ENCODE data around the gene PRPF38B. TPM values are rescaled to one million over a fixed set of nuclear protein-coding genes. Genes with fewer than 3 reads are reported as not detected.

PRPF38B gene
- total and polyA plus RNA-seq, 10 of the 15 experiments (the other 5 are each of a cell fraction or from before 2014, with no cell fraction given), result 32.9 to 79.2 (median 47.8) TPM

DNA sequence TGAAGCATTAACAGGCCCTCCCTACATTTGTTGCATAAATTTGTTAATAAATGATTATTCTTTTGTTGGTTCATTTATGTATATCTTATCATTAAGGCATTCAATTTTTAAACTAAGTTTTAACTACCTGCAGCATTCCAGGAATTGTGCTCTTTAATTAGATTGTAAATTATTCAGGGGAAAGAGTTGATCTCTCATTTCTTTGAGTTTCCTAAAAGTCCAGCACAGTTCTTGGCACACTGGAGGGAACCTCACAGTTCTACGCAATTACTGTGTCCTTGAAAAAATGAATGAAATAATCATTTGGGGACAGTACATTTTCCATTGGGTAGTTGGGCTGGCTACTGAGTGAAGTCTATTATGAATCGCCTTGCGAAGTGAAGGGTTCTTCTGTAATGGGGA lies 53.9 kb downstream of the PRPF38B start:
- DNase-seq (ENCODE audit: low read depth, low spot score), result no peak
- BruUV-seq (replicated peaks), result no TSS peak
- ChIA-PET SMC1A (ENCODE audit: uncharacterized antibody, unreplicated experiment) (interaction anchor here (0.6 kb wide), 1 partner anchor 133 kb away, joined by 3 read pairs; no protein-coding TSS in a partner anchor), POLR2A (interaction anchor here (0.6 kb wide), 1 partner anchor 264 kb away, joined by 3 read pairs; no protein-coding TSS in a partner anchor), RAD21 (ENCODE audit: unreplicated experiment) (no interaction called here), CTCF (interaction anchor here (0.8 kb wide), 2 partner anchors 9 to 11 kb away, joined by 3 to 4 read pairs; no protein-coding TSS in a partner anchor)
- WGBS (ENCODE audit: insufficient coverage, insufficient replicate concordance, low lambda C conversion rate, missing lambda C conversion rate), result 32% methylated on average over 3 of the region's 3 CpGs
- H3K9me3 ChIP-seq (replicated peaks; ENCODE audit: control insufficient read depth, insufficient read depth, low read length), result no peaks in the 10 kb centered on the region
- H3K79me2 ChIP-seq (ENCODE audit: control insufficient read depth, insufficient read depth, low read length), result peaks cover 11% of the 10 kb centered on the region
- no peaks in the 10 kb centered on the region for H3K36me3 ChIP-seq (ENCODE audit: control insufficient read depth in 2 of 2, insufficient read depth in 2 of 2, low read length in 1 of 2)
- no peak for ATAC-seq
- no peak overlapping the region for H3K27ac ChIP-seq (ENCODE audit: control insufficient read depth, insufficient read depth)
- H2AFZ ChIP-seq (ENCODE audit: control insufficient read depth, low read depth, low read length), result peak overlapping the region; percentile 85
- H3K9ac ChIP-seq (ENCODE audit: control insufficient read depth, insufficient read depth, low read length), result no peak overlapping the region
- H3K4me2 ChIP-seq (ENCODE audit: control insufficient read depth, insufficient read depth), result no peak overlapping the region
- intact Hi-C loops (cut with micrococcal nuclease; ENCODE audit: unreplicated experiment) (loop anchor here (2.0 kb wide), 1 partner anchor 53 kb away; the partner anchor contains the start of gene PRPF38B), in situ Hi-C loops (cut with MboI) (no loop called here)
- no peak for TF ChIP-seq TBL1XR1 (IDR thresholded peaks at IDR 0.05; ENCODE audit: low read depth, low read length)
- TF ChIP-seq, protein P1, sequence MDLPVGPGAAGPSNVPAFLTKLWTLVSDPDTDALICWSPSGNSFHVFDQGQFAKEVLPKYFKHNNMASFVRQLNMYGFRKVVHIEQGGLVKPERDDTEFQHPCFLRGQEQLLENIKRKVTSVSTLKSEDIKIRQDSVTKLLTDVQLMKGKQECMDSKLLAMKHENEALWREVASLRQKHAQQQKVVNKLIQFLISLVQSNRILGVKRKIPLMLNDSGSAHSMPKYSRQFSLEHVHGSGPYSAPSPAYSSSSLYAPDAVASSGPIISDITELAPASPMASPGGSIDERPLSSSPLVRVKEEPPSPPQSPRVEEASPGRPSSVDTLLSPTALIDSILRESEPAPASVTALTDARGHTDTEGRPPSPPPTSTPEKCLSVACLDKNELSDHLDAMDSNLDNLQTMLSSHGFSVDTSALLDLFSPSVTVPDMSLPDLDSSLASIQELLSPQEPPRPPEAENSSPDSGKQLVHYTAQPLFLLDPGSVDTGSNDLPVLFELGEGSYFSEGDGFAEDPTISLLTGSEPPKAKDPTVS (IDR thresholded peaks at IDR 0.05; ENCODE audit: low read depth, low read length), result no peak
- TF ChIP-seq SIN3A (IDR thresholded peaks at IDR 0.05; ENCODE audit: low read depth, low read length), result 0 out of 2 replicates have a peak, but pooled peaks have one; percentile 18
- 0 out of 2 replicates have a peak, but pooled peaks have one; percentile 35 for TF ChIP-seq ZNF217 (IDR thresholded peaks at IDR 0.05)
- TF ChIP-seq, protein P2, sequence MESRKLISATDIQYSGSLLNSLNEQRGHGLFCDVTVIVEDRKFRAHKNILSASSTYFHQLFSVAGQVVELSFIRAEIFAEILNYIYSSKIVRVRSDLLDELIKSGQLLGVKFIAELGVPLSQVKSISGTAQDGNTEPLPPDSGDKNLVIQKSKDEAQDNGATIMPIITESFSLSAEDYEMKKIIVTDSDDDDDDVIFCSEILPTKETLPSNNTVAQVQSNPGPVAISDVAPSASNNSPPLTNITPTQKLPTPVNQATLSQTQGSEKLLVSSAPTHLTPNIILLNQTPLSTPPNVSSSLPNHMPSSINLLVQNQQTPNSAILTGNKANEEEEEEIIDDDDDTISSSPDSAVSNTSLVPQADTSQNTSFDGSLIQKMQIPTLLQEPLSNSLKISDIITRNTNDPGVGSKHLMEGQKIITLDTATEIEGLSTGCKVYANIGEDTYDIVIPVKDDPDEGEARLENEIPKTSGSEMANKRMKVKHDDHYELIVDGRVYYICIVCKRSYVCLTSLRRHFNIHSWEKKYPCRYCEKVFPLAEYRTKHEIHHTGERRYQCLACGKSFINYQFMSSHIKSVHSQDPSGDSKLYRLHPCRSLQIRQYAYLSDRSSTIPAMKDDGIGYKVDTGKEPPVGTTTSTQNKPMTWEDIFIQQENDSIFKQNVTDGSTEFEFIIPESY (IDR thresholded peaks at IDR 0.05), result 0 out of 2 replicates have a peak, but pooled peaks have one; percentile 33
- TF ChIP-seq, protein P3, sequence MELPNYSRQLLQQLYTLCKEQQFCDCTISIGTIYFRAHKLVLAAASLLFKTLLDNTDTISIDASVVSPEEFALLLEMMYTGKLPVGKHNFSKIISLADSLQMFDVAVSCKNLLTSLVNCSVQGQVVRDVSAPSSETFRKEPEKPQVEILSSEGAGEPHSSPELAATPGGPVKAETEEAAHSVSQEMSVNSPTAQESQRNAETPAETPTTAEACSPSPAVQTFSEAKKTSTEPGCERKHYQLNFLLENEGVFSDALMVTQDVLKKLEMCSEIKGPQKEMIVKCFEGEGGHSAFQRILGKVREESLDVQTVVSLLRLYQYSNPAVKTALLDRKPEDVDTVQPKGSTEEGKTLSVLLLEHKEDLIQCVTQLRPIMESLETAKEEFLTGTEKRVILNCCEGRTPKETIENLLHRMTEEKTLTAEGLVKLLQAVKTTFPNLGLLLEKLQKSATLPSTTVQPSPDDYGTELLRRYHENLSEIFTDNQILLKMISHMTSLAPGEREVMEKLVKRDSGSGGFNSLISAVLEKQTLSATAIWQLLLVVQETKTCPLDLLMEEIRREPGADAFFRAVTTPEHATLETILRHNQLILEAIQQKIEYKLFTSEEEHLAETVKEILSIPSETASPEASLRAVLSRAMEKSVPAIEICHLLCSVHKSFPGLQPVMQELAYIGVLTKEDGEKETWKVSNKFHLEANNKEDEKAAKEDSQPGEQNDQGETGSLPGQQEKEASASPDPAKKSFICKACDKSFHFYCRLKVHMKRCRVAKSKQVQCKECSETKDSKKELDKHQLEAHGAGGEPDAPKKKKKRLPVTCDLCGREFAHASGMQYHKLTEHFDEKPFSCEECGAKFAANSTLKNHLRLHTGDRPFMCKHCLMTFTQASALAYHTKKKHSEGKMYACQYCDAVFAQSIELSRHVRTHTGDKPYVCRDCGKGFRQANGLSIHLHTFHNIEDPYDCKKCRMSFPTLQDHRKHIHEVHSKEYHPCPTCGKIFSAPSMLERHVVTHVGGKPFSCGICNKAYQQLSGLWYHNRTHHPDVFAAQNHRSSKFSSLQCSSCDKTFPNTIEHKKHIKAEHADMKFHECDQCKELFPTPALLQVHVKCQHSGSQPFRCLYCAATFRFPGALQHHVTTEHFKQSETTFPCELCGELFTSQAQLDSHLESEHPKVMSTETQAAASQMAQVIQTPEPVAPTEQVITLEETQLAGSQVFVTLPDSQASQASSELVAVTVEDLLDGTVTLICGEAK (IDR thresholded peaks at IDR 0.05; ENCODE audit: borderline replicate concordance), result peak; percentile 30; the same call in 1 of the 2 replicates
- H4K20me1 ChIP-seq (ENCODE audit: control insufficient read depth, insufficient read depth), result no peaks in the 10 kb centered on the region
- H3K4me1 ChIP-seq (ENCODE audit: control insufficient read depth, insufficient read depth, low read length), result no peaks in the 10 kb centered on the region
- H3K4me3 ChIP-seq, result no peak overlapping the region
- no peak for FAIRE-seq
- no peaks in the 10 kb centered on the region for H3K27me3 ChIP-seq (replicated peaks in 1 of 2; ENCODE audit: control insufficient read depth in 2 of 2, insufficient read depth in 2 of 2, low read length in 1 of 2)
